ENCODE data around the gene DBP.

Gene DBP

DNA sequence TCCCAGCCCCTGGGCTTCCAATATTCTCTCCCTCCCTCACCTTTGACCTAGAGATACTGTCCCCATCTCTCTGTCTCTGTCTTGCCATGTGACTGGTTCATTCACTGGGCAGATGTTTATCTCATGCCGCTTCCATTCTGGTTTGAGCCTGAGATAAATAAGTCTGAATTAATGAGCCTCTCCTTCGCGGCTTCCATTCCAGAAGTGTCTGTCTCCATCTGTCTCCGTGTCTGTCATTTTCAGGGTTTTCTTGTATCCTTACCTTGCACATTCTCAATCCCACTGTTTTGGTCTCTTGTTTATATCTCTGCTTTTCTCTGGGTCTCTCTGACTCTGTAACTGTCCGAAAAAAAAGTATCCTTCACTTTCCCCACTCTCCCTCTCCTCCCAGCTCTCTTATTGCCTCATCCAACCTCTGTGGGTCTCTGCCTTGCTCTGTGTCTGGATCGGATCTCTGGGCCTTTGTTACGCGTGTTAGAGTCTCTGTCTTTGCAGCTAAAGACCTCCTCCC lies 13.6 kb downstream of the DBP start:
- FAIRE-seq (no peak), DNase-seq (ENCODE audit: insufficient read length) (no peak)
- TF ChIP-seq POLR2AphosphoS5 (IDR thresholded peaks at IDR 0.05; ENCODE audit: low read depth, low read length) (no peak), TAF1 (IDR thresholded peaks at IDR 0.05; ENCODE audit: borderline replicate concordance, low read depth, low read length) (no peak), POLR2A (IDR thresholded peaks at IDR 0.05; ENCODE audit: low read depth, low read length) (no peak)

DNA sequence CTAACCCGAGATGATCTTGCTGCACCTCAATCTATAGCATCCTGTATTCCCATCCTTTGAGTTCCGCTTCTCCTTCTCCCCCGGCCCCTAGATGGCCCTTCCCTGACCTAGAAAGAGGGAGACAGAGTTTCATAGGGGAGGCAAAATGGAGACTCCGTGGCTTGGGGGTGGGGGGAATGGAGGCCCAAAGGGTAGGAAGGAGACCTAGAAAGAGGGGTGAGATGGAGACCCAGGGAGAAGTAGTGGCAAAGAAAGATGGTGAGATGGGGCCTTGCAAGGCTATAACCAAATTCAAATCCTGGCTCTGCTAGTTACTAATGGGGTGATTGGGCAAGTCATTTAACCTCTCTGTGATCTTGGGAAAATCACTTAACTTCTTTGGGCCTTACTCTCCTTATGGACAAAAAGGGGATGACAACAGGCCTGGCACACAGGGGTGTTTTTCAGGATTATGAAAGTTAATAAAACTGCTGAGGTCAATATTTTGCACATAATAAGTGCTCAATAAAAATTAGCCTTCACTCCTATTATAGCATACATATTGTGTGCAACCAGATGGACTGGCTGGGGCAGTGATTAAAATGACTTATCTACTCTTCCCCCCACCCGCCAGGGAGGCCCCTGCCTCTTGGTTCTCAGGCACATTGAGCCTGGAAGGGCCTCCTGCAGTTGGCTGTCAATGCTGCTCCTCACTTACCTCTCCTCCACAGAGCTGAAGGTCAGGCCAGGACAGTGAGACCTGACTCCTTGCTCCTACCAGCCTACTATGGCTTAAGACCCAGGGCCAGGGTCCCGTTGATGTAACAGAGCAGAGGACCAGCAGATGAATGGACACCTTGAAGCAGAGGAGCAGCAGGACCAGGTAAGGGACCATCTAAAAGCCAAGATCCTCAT lies 17.2 kb downstream of the DBP start:
- FAIRE-seq (no peak), DNase-seq (ENCODE audit: insufficient read length) (no peak)
- TF ChIP-seq POLR2A (IDR thresholded peaks at IDR 0.05; ENCODE audit: low read depth, low read length) = no peak
- TF ChIP-seq POLR2AphosphoS5 (IDR thresholded peaks at IDR 0.05; ENCODE audit: low read depth, low read length) = no peak
- TF ChIP-seq TAF1 (IDR thresholded peaks at IDR 0.05; ENCODE audit: borderline replicate concordance, low read depth, low read length) = no peak

- FAIRE-seq = peak; percentile 98
- TF ChIP-seq POLR2A (IDR thresholded peaks at IDR 0.05; ENCODE audit: low read depth, low read length) = peak; percentile 97
- TF ChIP-seq TAF1 (IDR thresholded peaks at IDR 0.05; ENCODE audit: borderline replicate concordance, low read depth, low read length) = peak; percentile 98
- TF ChIP-seq POLR2AphosphoS5 (IDR thresholded peaks at IDR 0.05; ENCODE audit: low read depth, low read length) = peak; percentile 97
- DNase-seq (ENCODE audit: insufficient read length) = peak; percentile 97
Observed at GRCh38 chr19:48618916-48619691, 18.1 kb downstream of the DBP start, which contains the start of the genes RPL18 and SPHK2. TSS of gene RPL18 (minus strand) at chr19:48619178. CDS start at chr19:48619143, 35 bp downstream. TSS of gene SPHK2 (plus strand) at chr19:48619506. CDS start at chr19:48620515, 1,009 bp downstream.

DNA sequence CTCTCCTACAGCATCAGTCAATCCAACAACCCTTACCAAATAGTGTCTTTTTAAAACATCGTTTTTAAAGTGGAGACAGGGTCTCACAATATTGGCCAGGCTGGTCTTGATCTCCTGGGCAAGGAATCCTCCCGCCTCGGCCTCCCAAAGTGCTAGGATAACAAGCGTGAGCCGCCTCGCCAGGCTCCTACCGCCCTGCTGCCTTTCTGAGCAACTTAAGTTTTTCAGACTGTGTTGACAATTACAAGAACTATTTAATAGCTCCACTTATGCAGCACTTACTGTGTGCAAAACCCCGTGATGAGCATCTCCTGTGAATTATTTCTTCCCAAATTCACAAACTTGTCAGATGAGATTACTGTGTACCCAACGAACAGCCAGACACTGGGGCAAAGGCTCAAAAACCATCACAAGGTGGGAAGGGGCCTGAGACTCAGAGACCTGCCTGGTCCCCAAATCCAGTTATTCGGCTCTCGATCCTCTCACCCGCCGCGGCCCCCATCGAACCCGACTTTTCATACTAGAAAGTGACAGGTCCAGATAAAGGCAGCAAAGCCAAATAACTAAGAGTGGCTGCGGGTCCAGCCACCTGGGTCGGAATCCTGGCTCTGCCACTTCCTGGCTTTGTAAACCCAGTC lies 18.8 kb downstream of the DBP start:
- no peak for DNase-seq (ENCODE audit: insufficient read length)
- TF ChIP-seq TAF1 (IDR thresholded peaks at IDR 0.05; ENCODE audit: borderline replicate concordance, low read depth, low read length) (no peak), POLR2A (IDR thresholded peaks at IDR 0.05; ENCODE audit: low read depth, low read length) (no peak), POLR2AphosphoS5 (IDR thresholded peaks at IDR 0.05; ENCODE audit: low read depth, low read length) (peak; percentile 31; the same call in 1 of the 2 replicates)
- FAIRE-seq = no peak

DNA sequence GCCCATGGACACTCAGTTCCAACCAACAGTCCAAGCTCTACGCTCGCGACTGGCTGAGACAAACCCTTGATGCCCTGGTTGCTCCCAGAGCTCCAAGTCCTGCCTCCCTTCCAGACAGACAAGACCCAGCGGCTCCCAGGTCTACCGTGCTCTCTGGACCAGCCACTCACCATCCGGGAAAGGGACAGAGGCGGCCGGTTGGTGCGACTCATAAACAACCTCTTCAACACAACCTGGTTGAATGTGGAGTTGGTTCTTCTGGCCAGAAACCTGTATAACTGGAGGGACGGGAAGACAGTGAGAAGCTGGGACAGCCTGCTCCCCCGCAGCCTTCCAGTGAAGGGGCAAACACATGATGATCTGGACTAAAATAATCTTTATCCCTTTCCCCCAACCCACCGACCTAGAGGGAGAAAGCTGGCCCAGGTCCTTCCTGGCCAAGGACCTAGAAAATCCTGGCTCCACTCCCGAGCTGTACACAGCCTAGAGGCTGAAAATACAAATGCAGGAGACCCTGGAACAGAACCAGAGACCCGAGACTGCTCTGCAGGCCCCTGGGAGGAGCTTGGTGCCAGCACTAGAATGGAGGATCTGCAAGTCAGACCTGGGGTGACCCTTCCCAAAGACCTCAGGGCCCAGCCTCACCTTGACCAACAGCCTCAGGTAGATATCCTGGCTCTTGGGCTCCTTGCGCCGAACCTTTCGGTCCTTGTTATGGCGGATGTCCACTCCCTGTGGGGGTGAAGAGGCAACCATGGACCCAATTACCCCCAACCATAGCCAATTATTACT lies 19.8 kb downstream of the DBP start:
- no peak for DNase-seq (ENCODE audit: insufficient read length)
- TF ChIP-seq TAF1 (IDR thresholded peaks at IDR 0.05; ENCODE audit: borderline replicate concordance, low read depth, low read length) = no peak
- TF ChIP-seq POLR2A (IDR thresholded peaks at IDR 0.05; ENCODE audit: low read depth, low read length) = no peak
- no peak for TF ChIP-seq POLR2AphosphoS5 (IDR thresholded peaks at IDR 0.05; ENCODE audit: low read depth, low read length)
- FAIRE-seq = no peak

GRCh38 chr19:48616491-48617056 lies 20.6 kb downstream of the DBP start:
- DNase-seq (ENCODE audit: insufficient read length) (no peak), FAIRE-seq (no peak)
- no peak for TF ChIP-seq TAF1 (IDR thresholded peaks at IDR 0.05; ENCODE audit: borderline replicate concordance, low read depth, low read length)
- TF ChIP-seq POLR2AphosphoS5 (IDR thresholded peaks at IDR 0.05; ENCODE audit: low read depth, low read length) = no peak; the same call in 1 of the 2 replicates
- TF ChIP-seq POLR2A (IDR thresholded peaks at IDR 0.05; ENCODE audit: low read depth, low read length) = no peak

GRCh38 chr19:48616041-48616436 lies 21.1 kb downstream of the DBP start:
- no peak for DNase-seq (ENCODE audit: insufficient read length)
- TF ChIP-seq TAF1 (IDR thresholded peaks at IDR 0.05; ENCODE audit: borderline replicate concordance, low read depth, low read length) (no peak), POLR2A (IDR thresholded peaks at IDR 0.05; ENCODE audit: low read depth, low read length) (no peak), POLR2AphosphoS5 (IDR thresholded peaks at IDR 0.05; ENCODE audit: low read depth, low read length) (no peak; the same call in 1 of the 2 replicates)
- no peak for FAIRE-seq

GRCh38 chr19:48615231-48616040 lies 21.7 kb downstream of the DBP start:
- DNase-seq (ENCODE audit: insufficient read length) (no peak), FAIRE-seq (no peak)
- TF ChIP-seq POLR2AphosphoS5 (IDR thresholded peaks at IDR 0.05; ENCODE audit: low read depth, low read length) (no peak), POLR2A (IDR thresholded peaks at IDR 0.05; ENCODE audit: low read depth, low read length) (no peak), TAF1 (IDR thresholded peaks at IDR 0.05; ENCODE audit: borderline replicate concordance, low read depth, low read length) (no peak)

GRCh38 chr19:48614436-48615230 lies 22.5 kb downstream of the DBP start, which contains the start of gene FAM83E:
TSS of gene FAM83E (minus strand) at chr19:48615076. CDS start at chr19:48613372, 1,704 bp downstream.
- no peak for FAIRE-seq
- no peak for TF ChIP-seq TAF1 (IDR thresholded peaks at IDR 0.05; ENCODE audit: borderline replicate concordance, low read depth, low read length)
- peak; percentile 76; the same call in 1 of the 2 replicates for TF ChIP-seq POLR2AphosphoS5 (IDR thresholded peaks at IDR 0.05; ENCODE audit: low read depth, low read length)
- peak; percentile 73; the same call in 1 of the 2 replicates for TF ChIP-seq POLR2A (IDR thresholded peaks at IDR 0.05; ENCODE audit: low read depth, low read length)

More at GRCh38 chr19:48614436-48615230, 22.5 kb downstream of the DBP start, which contains the start of gene FAM83E:
- DNase-seq (ENCODE audit: insufficient read length) = no peak
